NCI-H82 treated with DMSO at 0.1 percent for 48 hours (cell line): Measurements from ENCODE around the gene ECI1.
"Not testable (repeated sequence)": the region's sequence is repeated elsewhere in the genome, so short reads cannot be mapped to it uniquely, and the experiment has no call there.

ENCODE experiments used
- DNase-seq: peaks from one replicate; lab custom pipeline; 2025; ENCODE audit not compliant: unreplicated experiment; lab: John Stamatoyannopoulos, UW

Gene ECI1

DNA sequence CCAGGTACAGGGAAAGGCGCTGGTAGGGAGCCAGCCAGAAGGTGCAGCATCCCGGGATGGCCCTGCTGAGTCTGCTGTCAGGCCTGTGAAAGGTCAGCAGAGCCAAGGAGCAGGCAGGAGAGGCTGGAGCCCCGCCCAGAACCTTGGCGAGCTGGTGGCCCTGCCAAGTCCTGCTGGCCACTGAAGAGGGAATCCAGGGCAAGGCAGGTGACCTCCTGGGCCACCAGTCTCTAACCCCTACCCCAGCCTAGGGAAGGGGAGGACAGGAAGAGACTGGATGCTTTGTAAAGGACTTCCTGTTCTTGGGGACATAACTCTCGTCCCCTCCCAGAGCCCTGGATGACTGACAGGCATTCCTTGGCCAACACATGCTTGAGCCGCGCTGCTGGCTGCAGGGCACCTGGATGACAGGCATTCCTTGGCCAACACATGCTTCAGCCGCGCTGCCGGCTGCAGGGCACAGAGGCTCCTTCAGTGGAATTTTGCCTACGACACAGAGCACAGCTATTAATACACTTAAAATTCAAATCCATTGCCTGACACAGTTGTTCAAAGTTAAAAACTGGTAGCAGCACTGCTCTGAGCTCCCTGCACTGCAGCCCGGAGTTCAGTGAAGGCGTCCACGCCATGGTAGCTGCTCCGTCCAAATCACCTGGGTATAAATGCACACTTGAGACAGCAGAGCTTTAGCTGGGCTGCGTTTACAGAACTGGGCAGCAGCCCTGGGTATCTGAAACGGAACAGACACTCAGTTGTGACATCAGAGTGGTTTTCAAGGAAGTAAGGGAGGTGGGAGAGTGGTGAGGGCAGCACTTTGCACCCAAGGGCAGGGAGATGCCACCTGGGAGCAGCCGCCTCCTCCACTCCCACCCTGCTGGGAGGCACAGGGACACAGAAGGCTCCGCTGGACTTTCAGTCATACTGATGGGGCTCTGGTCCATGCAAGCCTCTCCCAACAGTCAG is 38.7 kb downstream of the ECI1 start:
- DNase-seq, result no peak

DNA sequence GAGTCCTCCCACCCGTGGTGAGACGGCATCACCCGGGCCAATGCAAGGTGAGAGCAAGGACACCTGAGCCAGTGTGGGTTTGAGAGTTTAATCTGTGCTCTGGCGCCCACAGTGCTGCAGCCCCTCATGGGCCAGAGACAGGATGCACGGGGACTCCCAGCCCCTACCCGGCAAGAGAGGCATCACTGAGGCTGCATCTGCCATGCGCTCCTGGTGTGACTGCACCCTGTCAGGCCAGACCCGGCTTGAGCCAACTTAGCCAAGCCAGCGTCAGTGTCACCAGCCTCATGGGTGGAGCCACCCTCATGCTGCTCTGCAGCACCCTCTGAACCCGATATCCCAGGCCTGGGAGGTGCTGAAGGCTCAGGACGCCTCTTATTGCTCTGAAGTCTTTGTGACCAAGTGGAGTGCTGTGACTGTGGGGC is 39.5 kb downstream of the ECI1 start:
- no peak for DNase-seq

- DNase-seq, result no peak
Measured at GRCh38 chr16:2210386-2211365, 40.7 kb downstream of the ECI1 start, which contains the start of gene BRICD5. Gene BRICD5 (minus strand): TSS chr16:2210863. CDS start chr16:2210833, 30 bp downstream.

DNA sequence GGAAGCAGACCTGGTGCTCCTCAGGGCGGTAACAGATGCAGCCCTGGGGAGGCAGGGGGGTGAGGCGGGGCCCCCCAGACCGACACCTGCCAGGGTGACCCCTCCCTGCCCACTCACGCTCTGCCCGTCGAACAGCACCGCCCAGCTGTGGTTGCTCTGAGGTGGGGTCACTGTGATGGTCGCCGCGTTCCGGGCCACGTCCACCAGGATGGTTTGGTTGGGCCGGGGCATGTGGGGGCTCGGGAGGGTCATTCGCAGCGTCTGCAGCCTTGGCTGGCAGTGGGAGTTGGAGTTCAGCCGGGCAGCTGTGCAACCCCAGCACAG is 41.4 kb downstream of the ECI1 start:
- DNase-seq, result no peak

DNA sequence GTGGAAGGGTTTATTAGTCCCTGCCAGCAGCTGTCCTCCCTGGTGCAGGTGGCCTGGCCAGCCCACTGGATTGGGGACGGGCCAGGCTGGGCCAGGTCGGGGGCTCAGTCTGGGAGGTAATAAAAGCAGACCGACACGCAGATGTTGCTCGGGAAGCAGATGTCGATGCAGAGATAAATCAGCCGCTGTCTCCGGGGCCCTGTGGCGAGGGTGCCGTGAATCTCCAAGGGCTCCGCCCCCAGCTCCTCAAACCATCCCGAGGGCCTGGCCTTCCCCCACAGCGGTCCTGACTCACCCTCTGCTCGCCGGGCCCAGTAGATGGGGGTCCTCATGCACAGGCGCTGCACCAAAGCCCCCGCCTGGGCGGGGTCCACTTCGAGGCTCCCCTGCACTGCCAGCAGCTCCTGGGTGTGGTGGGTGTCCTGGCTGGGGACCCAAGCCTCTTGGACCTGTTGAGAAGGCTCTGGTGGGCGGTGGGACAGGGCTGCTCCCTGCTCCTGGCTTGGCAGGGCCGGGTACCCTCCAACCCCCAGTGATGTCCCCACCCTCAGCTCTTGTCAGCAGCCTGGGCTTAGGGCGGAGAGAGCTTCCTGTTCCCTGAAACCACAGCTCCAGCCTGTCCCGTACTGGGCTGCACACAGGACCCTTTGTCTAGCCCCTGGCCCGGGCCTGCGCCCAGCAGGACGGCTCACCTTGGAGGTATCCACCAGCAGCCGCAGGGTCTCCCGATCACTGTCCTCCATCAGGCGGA is 42.0 kb downstream of the ECI1 start:
- DNase-seq, result no peak

GRCh38 chr16:2208772-2209171 is 42.6 kb downstream of the ECI1 start:
- DNase-seq, result no peak

GRCh38 chr16:2208308-2208707 is 43.1 kb downstream of the ECI1 start:
- no peak for DNase-seq

DNA sequence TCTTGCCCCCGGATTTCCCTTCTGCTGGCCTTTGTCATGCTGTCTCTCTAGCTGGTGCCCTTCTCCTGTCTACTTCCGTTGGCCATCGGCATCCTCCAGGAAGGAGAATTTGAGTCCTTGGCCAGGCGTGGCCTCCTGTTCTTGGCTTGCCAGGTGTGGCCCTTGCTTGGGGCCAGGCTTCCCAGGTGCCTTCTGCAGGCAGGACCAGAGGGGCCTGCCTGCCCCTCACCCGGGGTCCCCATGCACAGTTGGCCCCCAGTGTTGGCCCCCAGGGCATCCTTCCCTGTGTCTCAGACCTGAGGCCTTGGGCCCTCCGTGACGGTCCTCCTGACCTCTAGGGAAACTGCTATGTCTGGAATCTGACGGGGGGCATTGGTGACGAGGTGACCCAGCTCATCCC is 43.5 kb downstream of the ECI1 start:
- DNase-seq, result no peak

DNA sequence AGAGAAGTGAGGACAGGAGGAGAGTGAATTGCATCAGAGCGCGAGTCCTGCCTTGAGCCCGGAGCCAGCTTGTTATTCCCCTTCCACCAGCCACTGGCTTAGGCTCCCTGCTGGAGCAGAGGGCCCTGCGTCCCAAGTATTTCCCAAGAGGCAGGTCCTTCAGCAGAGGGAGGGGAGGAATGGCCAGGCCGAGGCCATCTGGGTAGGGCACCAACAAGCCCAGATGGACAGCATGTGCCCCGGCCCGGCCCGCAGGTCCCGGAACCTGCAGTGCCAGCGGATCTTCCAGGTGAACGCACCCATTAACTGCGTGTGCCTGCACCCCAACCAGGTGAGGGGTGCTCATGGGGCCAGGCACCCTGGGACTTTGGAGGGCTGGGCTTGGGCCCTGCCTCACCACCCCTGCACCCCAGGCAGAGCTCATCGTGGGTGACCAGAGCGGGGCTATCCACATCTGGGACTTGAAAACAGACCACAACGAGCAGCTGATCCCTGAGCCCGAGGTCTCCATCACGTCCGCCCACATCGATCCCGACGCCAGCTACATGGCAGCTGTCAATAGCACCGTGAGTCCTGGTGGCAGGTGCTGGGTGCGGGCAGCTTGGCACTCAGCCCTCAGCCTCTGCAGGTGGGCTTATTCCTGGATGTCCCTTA is 44.5 kb downstream of the ECI1 start:
- DNase-seq, result no peak

GRCh38 chr16:2206420-2206779 is 45.0 kb downstream of the ECI1 start:
- no peak for DNase-seq

DNA sequence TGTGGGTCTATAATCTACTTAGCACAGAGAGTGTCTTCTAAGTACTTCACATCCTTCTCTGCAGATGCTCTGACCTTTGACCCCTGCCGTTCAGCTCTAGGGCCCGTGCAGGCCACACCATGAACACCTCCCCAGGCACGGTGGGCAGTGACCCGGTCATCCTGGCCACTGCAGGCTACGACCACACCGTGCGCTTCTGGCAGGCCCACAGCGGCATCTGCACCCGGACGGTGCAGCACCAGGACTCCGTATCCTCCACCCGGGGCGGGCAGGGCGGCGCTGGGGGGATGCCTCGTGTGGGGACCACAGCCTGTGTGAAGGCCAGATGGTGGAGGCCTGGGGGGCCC is 45.4 kb downstream of the ECI1 start:
- DNase-seq, result no peak

DNA sequence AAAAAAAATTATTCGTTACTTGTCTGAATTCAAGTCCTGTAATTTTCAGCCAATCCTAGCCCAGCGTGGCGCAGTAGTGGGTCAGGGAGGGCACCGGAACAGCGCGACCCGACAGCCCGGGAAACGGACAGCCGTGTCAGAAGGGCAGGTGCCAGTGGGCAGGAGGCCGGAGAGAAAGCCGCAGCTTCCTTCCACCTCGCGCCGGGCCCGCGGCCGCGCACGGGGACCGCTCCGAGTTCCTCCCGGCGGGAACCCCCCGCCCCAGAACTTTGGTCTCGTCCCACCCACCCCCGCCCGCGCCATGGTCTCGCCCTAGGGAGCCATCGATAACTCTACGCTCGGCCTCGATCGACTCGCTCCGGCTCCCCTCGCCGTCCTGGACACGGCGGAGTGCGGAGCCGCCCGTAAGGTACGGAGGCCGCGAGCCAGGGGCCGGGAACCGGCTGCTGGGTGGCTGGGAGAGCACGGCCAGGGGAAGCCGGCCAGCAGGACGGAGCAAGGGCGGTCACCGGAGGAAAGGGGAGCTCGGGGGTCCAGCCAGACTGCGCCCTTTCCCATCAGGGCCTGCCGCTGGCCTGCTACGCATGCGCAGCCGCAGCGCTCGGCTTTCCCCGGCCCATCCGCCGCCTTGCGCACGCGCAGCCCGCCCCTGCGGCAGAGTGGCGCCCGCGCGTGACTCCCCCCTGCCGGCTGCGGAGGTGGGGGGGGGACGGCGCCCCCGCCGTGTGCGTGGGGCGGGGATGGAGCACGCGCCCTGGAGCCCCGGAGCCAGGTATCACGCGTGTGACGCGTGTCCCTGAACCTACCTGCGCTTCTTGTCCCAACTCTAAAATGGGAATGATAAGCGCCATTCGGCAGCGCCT is 46.1 kb downstream of the ECI1 start, which contains the start of gene MLST8:
MLST8 (plus strand) TSS at position 351 of the 863 bp plus-strand sequence. CDS start 632 bp downstream, outside the sequence.
- peak; percentile 63 for DNase-seq

- DNase-seq, result no peak
Measured at GRCh38 chr16:2204416-2205103, 46.8 kb downstream of the ECI1 start.

DNA sequence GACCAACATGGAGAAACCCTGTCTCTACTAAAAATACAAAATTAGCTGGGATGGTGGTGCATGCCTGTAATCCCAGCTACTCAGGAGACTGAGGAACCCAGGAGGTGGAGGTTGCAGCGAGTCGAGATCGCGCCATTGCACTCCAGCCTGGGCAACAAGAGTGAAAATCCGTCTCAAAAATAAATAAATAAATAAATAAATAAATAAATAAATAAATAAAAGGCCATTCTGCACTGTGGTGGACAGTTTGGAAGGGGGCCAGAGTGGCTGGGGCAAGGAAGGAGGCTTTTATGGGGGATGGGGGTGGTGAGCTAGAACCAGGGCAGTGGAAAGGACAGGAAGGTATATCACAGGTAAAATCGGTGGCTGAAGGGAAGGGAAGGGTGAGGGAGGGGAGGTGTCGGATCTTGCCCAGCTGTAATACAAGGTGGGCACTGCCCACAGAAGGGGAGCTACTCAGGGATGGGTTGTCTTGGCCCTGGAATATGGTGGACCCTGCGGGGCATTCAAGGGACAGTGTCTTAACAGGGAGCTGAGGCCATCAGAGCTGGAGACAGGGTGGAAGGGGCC is 48.2 kb downstream of the ECI1 start:
- DNase-seq, result not testable (repeated sequence)

DNA sequence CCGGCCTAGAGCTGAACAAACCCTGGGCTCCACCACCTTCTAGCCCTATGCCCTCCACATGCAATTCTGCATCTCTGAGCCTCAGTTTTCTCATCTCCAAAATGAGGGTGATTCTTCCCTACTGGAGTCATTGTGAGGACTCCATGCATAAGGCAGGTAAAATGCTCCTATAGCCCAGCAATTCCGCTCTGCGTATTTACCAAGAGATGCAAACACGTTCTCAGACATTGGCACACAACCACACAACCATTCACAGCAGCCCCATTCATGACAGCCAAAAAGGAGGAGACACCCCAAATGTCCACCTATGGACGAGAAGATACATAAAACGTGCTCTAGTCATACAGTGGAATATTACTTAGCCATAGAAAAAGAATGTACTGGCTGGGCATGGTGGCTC is 51.1 kb downstream of the ECI1 start:
- DNase-seq, result no peak

DNA sequence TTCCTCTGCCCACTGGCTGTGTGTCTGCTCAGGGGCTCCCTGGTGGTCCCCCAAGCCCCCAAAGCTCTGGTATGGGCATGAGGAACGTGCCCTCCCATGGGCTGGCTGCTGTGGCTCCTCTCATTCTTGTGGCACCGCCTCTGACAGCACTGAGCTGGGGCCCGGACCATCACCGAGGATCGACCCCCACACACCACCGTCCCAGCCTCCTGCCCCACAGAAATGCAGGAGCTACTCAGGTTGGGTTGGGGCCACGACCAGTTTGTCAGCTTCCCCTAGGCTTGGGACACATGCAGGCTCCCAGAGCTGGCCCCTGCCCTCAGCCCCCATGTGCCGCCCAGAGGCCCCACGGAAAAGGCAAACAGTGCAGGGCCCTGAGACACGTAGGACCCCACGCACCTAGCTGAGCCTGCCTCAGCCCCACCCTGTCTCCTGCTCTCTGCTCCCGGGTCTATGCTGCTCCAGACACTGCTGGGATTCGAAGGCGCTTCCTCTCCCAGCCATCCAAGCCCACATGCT is 51.7 kb downstream of the ECI1 start:
- DNase-seq, result no peak

- DNase-seq, result no peak
Measured at GRCh38 chr16:2199095-2199494, 52.3 kb downstream of the ECI1 start.

DNA sequence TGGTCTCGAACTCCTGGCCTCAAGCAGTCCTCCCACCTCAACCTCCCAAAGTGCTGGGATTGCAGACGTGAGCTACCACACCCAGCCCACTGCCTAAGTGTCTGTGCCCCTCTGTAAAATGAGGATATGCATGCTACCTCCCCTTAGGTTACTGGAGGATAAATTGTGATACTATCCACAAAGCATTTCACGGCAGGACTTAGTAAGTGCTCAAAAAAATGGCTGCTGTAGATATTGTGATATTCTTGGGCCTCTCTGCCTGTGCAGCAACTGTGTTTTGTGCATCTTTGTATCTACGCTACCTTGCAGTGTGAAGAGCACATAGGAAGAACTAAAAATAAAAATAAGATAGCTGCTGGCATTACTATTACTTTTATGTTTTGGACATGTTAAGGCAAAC is 53.1 kb downstream of the ECI1 start:
- no peak for DNase-seq
